Measurements from ENCODE around the gene OR52N1. TPM values are rescaled to one million over a fixed set of nuclear protein-coding genes. Genes with fewer than 3 reads are reported as not detected.

The OR52N1 gene
- total RNA-seq (not detected), polyA plus RNA-seq (ENCODE audit: insufficient read length in 6 of 6) (not detected)
- long read RNA-seq, donor 1: 0 reads
- long read RNA-seq, donor 2: 0 reads
- long read RNA-seq, donor 3: 0 reads
- long read RNA-seq, donor 4: 0 reads
- long read RNA-seq, donor 5: 0 reads
- long read RNA-seq, donor 6: 0 reads
- long read RNA-seq, donor 7: 0 reads
- long read RNA-seq, donor 8: 0 reads
- long read RNA-seq, donor 9: 0 reads
- long read RNA-seq, donor 10: 0 reads
- long read RNA-seq, donor 11: 0 reads
- long read RNA-seq, donor 12: 0 reads

DNA sequence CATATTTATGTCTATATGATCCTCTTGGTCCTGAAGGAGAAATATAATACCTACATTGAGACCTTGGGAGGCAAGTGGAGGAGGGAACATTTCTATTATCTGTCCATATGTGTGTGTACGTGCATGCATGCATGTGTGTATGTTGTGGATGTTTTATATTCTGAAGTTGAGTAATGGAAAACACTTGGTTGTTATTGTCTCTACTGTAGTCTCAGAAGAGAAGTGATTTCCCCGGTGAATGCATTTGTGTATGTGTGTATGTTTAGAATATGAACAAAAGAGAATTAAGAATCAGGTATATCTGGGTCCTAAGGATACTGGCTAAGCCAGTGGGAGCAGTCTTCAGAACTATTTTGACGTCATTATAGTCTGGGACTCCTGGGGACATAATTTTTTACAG lies at the start of gene OR52N1:
Gene OR52N1 (minus strand): TSS at position 101 of the 400 bp plus-strand sequence. CDS start 2,449 bp downstream, outside the sequence.
- H3K4me3 ChIP-seq: no peak within 1 kb of the TSS
- intact Hi-C loops (cut with DNase I): no loop called here
- ATAC-seq (no peak), DNase-seq (no peak)
- peaks cover 0 to 4% of the 10 kb centered on the region in 2 donors for H3K27me3 ChIP-seq
- no peaks in the 10 kb centered on the region for H3K36me3 ChIP-seq
- no peak for TF ChIP-seq CTCF (IDR thresholded peaks at IDR 0.05)
- H3K27ac ChIP-seq: no peak within 1 kb of the TSS
- no peaks in the 10 kb centered on the region for H3K9me3 ChIP-seq
- no peaks in the 10 kb centered on the region for H3K4me1 ChIP-seq

GRCh38 chr11:5837695-5838094 lies 46.6 kb upstream of the OR52N1 start:
- intact Hi-C loops (cut with DNase I): no loop called here
- DNase-seq (no peak), ATAC-seq (peak; percentile 84)
- Histone ChIP-seq H3K4me3 (no peak overlapping the region), H3K9me3 (no peaks in the 10 kb centered on the region), H3K27me3 (no peaks in the 10 kb centered on the region), H3K36me3 (no peaks in the 10 kb centered on the region), H3K27ac (no peak overlapping the region), H3K4me1 (no peaks in the 10 kb centered on the region)
- no peak for TF ChIP-seq CTCF (IDR thresholded peaks at IDR 0.05)

DNA sequence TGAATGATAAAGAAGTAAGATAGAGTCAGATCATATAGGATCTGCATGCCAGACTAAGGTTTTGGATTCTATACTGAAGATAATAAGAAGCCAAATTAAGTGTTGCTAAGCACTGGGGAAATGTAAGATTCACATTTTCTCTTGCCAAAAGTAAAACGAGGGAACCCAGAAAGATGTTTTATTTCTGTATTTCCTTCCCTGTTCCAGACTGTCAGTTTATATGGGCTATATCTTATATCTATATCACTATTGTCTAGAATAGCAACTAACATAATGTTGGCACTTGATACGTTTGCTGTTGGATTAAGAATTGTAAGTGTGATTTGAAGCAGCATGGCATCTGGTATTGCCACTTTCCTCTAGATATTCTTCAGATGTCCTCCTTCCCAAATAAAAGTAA lies 42.4 kb upstream of the OR52N1 start:
- no peak for ATAC-seq
- Histone ChIP-seq H3K9me3 (no peaks in the 10 kb centered on the region), H3K4me3 (no peak overlapping the region), H3K36me3 (no peaks in the 10 kb centered on the region), H3K27me3 (no peaks in the 10 kb centered on the region), H3K27ac (no peak overlapping the region), H3K4me1 (no peaks in the 10 kb centered on the region)
- TF ChIP-seq CTCF (IDR thresholded peaks at IDR 0.05): no peak
- intact Hi-C loops (cut with DNase I): no loop called here
- no peak for DNase-seq

DNA sequence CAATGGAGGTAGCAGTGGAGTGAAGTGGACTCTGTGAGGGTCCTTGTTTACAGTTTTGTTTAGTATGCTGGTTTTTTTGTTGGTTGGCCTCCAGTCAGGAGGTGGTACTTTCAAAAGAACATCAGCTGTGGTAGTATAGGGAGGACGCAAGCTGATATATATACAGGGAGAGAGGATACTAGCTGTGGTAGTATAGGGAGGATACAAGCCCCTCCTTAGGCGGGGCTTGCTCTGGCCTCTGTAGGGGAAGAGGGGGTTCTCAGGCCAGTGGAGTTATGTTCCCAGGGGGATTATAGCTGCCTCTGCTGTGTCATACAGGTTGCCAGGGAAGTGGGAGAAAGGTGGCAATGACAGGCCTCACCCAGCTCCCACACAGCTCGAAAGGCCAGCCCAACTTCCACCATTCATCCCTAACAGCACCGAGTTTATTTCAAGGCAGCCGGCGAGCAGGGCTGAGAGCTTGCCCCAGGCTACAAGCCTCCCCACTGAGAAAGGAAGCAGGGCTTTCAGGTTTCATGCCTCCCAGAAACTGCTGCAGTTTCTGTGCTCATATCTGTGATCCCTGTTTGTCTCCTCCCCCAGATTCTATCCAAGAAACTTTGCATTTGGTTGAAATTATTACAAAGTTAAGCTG lies 40.2 kb upstream of the OR52N1 start:
- TF ChIP-seq CTCF (IDR thresholded peaks at IDR 0.05): no peak
- H3K27me3 ChIP-seq: no peaks in the 10 kb centered on the region
- H3K9me3 ChIP-seq: peaks cover 0 to under 1% of the 10 kb centered on the region in 2 donors

GRCh38 chr11:5818245-5818886 lies 27.3 kb upstream of the OR52N1 start:
- peak; percentile 25 for ATAC-seq
- no peak overlapping the region for H3K4me3 ChIP-seq
- H3K27me3 ChIP-seq: no peaks in the 10 kb centered on the region
- no peaks in the 10 kb centered on the region for H3K9me3 ChIP-seq
- intact Hi-C loops (cut with DNase I): no loop called here
- TF ChIP-seq CTCF (IDR thresholded peaks at IDR 0.05): no peak
- no peak overlapping the region for H3K27ac ChIP-seq
- peaks cover 0 to 7% of the 10 kb centered on the region in 2 donors for H3K4me1 ChIP-seq
- DNase-seq: no peak
- H3K36me3 ChIP-seq: no peaks in the 10 kb centered on the region

More for the DNA sequence above, 40.2 kb upstream of the OR52N1 start:
- no peaks in the 10 kb centered on the region for H3K36me3 ChIP-seq
- H3K27ac ChIP-seq: no peak overlapping the region
- H3K4me3 ChIP-seq: no peak overlapping the region
- intact Hi-C loops (cut with DNase I): no loop called here
- DNase-seq (no peak), ATAC-seq (no peak)
- H3K4me1 ChIP-seq: no peaks in the 10 kb centered on the region

All from left lung (tissue), 14 donors.